WTC11 (cell line): Measurements from ENCODE around the gene FOXQ1.

Experiments used
- ESRRA ChIP-seq: sonication (generic); formaldehyde crosslinking; IDR thresholded peaks from 2 replicates; pipeline ENCODE4 v1.8.1; 2022; ENCODE audit warnings: mild to moderate bottlenecking, missing genetic modification reagents, borderline replicate concordance
- KAT7 ChIP-seq: sonication (generic); formaldehyde crosslinking; IDR thresholded peaks from 2 replicates; pipeline ENCODE4 v1.8.1; 2023; ENCODE audit warnings: missing genetic modification reagents, mild to moderate bottlenecking, borderline replicate concordance
- NFE2L1 ChIP-seq: sonication (generic); formaldehyde crosslinking; IDR thresholded peaks from 2 replicates; pipeline ENCODE4 v1.8.1; 2023; ENCODE audit warnings: missing genetic modification reagents
- ZNF317 ChIP-seq: sonication (generic); formaldehyde crosslinking; IDR thresholded peaks from 2 replicates; pipeline ENCODE4 v1.8.1; 2023; ENCODE audit warnings: low read depth, mild to moderate bottlenecking, moderate library complexity, missing genetic modification reagents, borderline replicate concordance
- ZNF416 ChIP-seq: fragments of 250-450 bp; sonication (Bioruptor Pico); IDR thresholded peaks from 2 replicates; pipeline ENCODE4 v1.9.0; 2021; ENCODE audit warnings: mild to moderate bottlenecking, inconsistent platforms
- ZNF423 ChIP-seq: fragments of 250-450 bp; sonication (Bioruptor Pico); IDR thresholded peaks from 2 replicates; pipeline ENCODE4 v2.1.2; 2022; ENCODE audit warnings: mild to moderate bottlenecking, moderate library complexity
- TF ChIP-seq, protein P1 (sequence below): fragments of 200-600 bp; IDR thresholded peaks from 2 replicates; pipeline ENCODE4 v1.8.0; 2022; ENCODE audit warnings: antibody characterized with exemption
- TF ChIP-seq, protein P2 (sequence below): sonication (generic); formaldehyde crosslinking; IDR thresholded peaks from 2 replicates; pipeline ENCODE4 v1.8.1; 2023; ENCODE audit warnings: mild to moderate bottlenecking, missing genetic modification reagents, moderate library complexity
- TF ChIP-seq, protein P3 (sequence below): sonication (generic); formaldehyde crosslinking; IDR thresholded peaks from 2 replicates; pipeline ENCODE4 v1.8.1; 2022; ENCODE audit warnings: mild to moderate bottlenecking, missing genetic modification reagents, moderate library complexity, borderline replicate concordance
- TF ChIP-seq, protein P4 (sequence below): sonication (generic); formaldehyde crosslinking; IDR thresholded peaks from 2 replicates; pipeline ENCODE4 v1.8.0; 2022; ENCODE audit warnings: mild to moderate bottlenecking, missing genetic modification reagents
- TF ChIP-seq, protein P5 (sequence below): sonication (generic); formaldehyde crosslinking; IDR thresholded peaks from 2 replicates; pipeline ENCODE4 v1.8.1; 2023; ENCODE audit warnings: mild to moderate bottlenecking, missing genetic modification reagents
- TF ChIP-seq, protein P6 (sequence below): sonication (generic); formaldehyde crosslinking; conservative IDR thresholded peaks from 2 replicates; pipeline ENCODE4 v1.8.1; 2023; ENCODE audit warnings: mild to moderate bottlenecking, low read depth, missing genetic modification reagents, moderate library complexity
- TF ChIP-seq, protein P7 (sequence below): sonication (generic); formaldehyde crosslinking; IDR thresholded peaks from 2 replicates; pipeline ENCODE4 v1.8.1; 2022; ENCODE audit warnings: low read depth, mild to moderate bottlenecking, moderate library complexity, missing genetic modification reagents, borderline replicate concordance

DNA sequence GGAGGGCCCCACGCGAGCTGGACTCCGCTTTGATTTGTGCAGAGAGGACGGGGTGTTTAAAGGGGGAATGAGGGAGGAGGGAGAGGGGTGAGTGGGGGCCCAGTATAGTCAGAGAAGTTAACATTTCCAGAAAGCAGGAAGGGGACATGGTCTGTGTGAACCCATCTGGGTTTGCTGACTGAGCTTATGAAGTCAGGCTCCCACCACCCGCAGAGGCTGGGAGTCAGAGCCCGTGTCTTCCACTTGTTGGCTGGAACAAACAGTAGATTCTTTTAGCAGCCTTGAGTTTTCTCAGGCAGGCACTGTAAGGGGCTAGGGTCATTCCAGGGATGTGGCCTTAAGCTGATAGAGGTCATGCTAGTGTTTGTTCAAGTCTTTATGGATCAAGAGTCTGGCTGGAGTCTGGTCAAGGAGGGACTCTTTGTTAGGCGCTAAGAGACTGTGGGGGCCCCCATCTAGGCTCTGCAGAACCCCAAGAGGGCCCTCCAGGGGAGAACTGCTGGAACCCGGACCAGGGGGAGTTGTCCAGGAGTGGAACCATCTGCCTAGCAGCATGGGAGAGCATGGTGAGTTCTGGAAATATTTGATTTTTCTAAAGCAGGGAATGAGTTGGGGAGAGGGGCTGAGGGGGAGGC, 31.1 kb upstream of the FOXQ1 start:
- TF ChIP-seq, protein P1, sequence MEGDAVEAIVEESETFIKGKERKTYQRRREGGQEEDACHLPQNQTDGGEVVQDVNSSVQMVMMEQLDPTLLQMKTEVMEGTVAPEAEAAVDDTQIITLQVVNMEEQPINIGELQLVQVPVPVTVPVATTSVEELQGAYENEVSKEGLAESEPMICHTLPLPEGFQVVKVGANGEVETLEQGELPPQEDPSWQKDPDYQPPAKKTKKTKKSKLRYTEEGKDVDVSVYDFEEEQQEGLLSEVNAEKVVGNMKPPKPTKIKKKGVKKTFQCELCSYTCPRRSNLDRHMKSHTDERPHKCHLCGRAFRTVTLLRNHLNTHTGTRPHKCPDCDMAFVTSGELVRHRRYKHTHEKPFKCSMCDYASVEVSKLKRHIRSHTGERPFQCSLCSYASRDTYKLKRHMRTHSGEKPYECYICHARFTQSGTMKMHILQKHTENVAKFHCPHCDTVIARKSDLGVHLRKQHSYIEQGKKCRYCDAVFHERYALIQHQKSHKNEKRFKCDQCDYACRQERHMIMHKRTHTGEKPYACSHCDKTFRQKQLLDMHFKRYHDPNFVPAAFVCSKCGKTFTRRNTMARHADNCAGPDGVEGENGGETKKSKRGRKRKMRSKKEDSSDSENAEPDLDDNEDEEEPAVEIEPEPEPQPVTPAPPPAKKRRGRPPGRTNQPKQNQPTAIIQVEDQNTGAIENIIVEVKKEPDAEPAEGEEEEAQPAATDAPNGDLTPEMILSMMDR, result no peak
- no peak for TF ChIP-seq ZNF416 (CRISPR knock-in tag)
- TF ChIP-seq, protein P2, sequence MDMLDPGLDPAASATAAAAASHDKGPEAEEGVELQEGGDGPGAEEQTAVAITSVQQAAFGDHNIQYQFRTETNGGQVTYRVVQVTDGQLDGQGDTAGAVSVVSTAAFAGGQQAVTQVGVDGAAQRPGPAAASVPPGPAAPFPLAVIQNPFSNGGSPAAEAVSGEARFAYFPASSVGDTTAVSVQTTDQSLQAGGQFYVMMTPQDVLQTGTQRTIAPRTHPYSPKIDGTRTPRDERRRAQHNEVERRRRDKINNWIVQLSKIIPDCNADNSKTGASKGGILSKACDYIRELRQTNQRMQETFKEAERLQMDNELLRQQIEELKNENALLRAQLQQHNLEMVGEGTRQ, result no peak
- no peak for TF ChIP-seq KAT7 (CRISPR knock-in tag)
- TF ChIP-seq, protein P3, sequence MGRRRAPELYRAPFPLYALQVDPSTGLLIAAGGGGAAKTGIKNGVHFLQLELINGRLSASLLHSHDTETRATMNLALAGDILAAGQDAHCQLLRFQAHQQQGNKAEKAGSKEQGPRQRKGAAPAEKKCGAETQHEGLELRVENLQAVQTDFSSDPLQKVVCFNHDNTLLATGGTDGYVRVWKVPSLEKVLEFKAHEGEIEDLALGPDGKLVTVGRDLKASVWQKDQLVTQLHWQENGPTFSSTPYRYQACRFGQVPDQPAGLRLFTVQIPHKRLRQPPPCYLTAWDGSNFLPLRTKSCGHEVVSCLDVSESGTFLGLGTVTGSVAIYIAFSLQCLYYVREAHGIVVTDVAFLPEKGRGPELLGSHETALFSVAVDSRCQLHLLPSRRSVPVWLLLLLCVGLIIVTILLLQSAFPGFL, result no peak
- no peak for TF ChIP-seq ZNF423 (CRISPR knock-in tag)
- TF ChIP-seq, protein P4, sequence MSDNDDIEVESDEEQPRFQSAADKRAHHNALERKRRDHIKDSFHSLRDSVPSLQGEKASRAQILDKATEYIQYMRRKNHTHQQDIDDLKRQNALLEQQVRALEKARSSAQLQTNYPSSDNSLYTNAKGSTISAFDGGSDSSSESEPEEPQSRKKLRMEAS (CRISPR knock-in tag), result no peak
- TF ChIP-seq, protein P5, sequence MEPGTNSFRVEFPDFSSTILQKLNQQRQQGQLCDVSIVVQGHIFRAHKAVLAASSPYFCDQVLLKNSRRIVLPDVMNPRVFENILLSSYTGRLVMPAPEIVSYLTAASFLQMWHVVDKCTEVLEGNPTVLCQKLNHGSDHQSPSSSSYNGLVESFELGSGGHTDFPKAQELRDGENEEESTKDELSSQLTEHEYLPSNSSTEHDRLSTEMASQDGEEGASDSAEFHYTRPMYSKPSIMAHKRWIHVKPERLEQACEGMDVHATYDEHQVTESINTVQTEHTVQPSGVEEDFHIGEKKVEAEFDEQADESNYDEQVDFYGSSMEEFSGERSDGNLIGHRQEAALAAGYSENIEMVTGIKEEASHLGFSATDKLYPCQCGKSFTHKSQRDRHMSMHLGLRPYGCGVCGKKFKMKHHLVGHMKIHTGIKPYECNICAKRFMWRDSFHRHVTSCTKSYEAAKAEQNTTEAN, result no peak
- TF ChIP-seq, protein P6, sequence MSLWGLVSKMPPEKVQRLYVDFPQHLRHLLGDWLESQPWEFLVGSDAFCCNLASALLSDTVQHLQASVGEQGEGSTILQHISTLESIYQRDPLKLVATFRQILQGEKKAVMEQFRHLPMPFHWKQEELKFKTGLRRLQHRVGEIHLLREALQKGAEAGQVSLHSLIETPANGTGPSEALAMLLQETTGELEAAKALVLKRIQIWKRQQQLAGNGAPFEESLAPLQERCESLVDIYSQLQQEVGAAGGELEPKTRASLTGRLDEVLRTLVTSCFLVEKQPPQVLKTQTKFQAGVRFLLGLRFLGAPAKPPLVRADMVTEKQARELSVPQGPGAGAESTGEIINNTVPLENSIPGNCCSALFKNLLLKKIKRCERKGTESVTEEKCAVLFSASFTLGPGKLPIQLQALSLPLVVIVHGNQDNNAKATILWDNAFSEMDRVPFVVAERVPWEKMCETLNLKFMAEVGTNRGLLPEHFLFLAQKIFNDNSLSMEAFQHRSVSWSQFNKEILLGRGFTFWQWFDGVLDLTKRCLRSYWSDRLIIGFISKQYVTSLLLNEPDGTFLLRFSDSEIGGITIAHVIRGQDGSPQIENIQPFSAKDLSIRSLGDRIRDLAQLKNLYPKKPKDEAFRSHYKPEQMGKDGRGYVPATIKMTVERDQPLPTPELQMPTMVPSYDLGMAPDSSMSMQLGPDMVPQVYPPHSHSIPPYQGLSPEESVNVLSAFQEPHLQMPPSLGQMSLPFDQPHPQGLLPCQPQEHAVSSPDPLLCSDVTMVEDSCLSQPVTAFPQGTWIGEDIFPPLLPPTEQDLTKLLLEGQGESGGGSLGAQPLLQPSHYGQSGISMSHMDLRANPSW (CRISPR knock-in tag), result no peak
- TF ChIP-seq, protein P7, sequence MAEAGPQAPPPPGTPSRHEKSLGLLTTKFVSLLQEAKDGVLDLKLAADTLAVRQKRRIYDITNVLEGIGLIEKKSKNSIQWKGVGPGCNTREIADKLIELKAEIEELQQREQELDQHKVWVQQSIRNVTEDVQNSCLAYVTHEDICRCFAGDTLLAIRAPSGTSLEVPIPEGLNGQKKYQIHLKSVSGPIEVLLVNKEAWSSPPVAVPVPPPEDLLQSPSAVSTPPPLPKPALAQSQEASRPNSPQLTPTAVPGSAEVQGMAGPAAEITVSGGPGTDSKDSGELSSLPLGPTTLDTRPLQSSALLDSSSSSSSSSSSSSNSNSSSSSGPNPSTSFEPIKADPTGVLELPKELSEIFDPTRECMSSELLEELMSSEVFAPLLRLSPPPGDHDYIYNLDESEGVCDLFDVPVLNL (CRISPR knock-in tag), result no peak
- no peak for TF ChIP-seq ZNF317
- TF ChIP-seq NFE2L1, result no peak
- no peak for TF ChIP-seq ESRRA (CRISPR knock-in tag)
